HEK293 (cell line): ENCODE measurements around the gene OPCML.

Experiments
- CTCF ChIA-PET: fragments of 350-600 bp; formaldehyde crosslinking; extraction: SDS; loops from one replicate; lab custom pipeline; 2021; ENCODE audit warnings: antibody characterized with exemption; lab: Yijun Ruan, JAX
- POLR2A ChIA-PET: fragments of 300-600 bp; formaldehyde crosslinking; extraction: SDS; loops from one replicate; lab custom pipeline; 2020; ENCODE audit warnings: antibody characterized with exemption, inconsistent platforms; lab: Yijun Ruan, JAX
- H3K27ac ChIP-seq: fragments of 200-500 bp; sonication (Bioruptor generic); 2 replicates; pipeline ENCODE4 v1.5.1; 2014; ENCODE audit warnings: low read depth, low read length, control low read depth, inconsistent platforms; ENCODE audit errors: extremely low read depth
- H3K36me3 ChIP-seq, 2 experiments: fragments of 200-500 bp in 1 of 2; sonication (Bioruptor generic) in 1 of 2; 1 replicate in 1 of 2; 2 replicates in 1 of 2; pipeline ENCODE4 v1.5.1; 2014 to 2017; ENCODE audit warnings: inconsistent platforms in 2 of 2, low read length in 2 of 2; ENCODE audit not compliant: control insufficient read depth in 2 of 2, insufficient read depth in 1 of 2
- H3K4me1 ChIP-seq: fragments of 200-500 bp; sonication (Bioruptor generic); 2 replicates; pipeline ENCODE4 v1.5.1; 2014; ENCODE audit warnings: mild to moderate bottlenecking, low read length, inconsistent platforms; ENCODE audit not compliant: control insufficient read depth, insufficient read depth
- H3K4me3 ChIP-seq: 2 replicates; pipeline ENCODE4 v1.5.1; 2011; ENCODE audit warnings: low read depth, mild to moderate bottlenecking, control low read depth, low read length, moderate library complexity
- H3K9me3 ChIP-seq: fragments of 200-500 bp; sonication (Bioruptor generic); 2 replicates; pipeline ENCODE4 v1.5.1; 2014; ENCODE audit warnings: low read depth, low read length, inconsistent platforms; ENCODE audit not compliant: control insufficient read depth, insufficient read depth
- BCL6B ChIP-seq: fragments of 450-650 bp; formaldehyde crosslinking; IDR thresholded peaks from 2 replicates; pipeline ENCODE4 v1.5.1; 2017; ENCODE audit warnings: missing biosample characterization, missing genetic modification characterization
- GLI4 ChIP-seq: fragments of 450-650 bp; formaldehyde crosslinking; IDR thresholded peaks from 2 replicates; pipeline ENCODE4 v1.5.1; 2016; ENCODE audit warnings: missing biosample characterization, missing genetic modification characterization
- GLIS1 ChIP-seq: fragments of 450-650 bp; formaldehyde crosslinking; IDR thresholded peaks from 2 replicates; pipeline ENCODE4 v1.5.1; 2016; ENCODE audit warnings: missing biosample characterization, missing genetic modification characterization
- HOXD13 ChIP-seq: sonication (generic); formaldehyde crosslinking; IDR thresholded peaks from 2 replicates; pipeline ENCODE4 v1.8.0; 2022; ENCODE audit warnings: missing genetic modification reagents, borderline replicate concordance
- PATZ1 ChIP-seq: fragments of 450-650 bp; formaldehyde crosslinking; IDR thresholded peaks from 2 replicates; pipeline ENCODE4 v1.5.1; 2016; ENCODE audit warnings: missing biosample characterization, missing genetic modification characterization
- TSHZ1 ChIP-seq: fragments of 450-650 bp; formaldehyde crosslinking; IDR thresholded peaks from 2 replicates; pipeline ENCODE4 v1.5.1; 2016; ENCODE audit warnings: missing biosample characterization, missing genetic modification characterization, borderline replicate concordance
- ZBTB10 ChIP-seq: fragments of 450-650 bp; formaldehyde crosslinking; IDR thresholded peaks from 2 replicates; pipeline ENCODE4 v1.5.1; 2016; ENCODE audit warnings: missing biosample characterization, missing genetic modification characterization
- ZNF132 ChIP-seq: fragments of 450-650 bp; formaldehyde crosslinking; IDR thresholded peaks from 2 replicates; pipeline ENCODE4 v1.5.1; 2017; ENCODE audit warnings: missing biosample characterization, missing genetic modification characterization, borderline replicate concordance
- ZNF18 ChIP-seq: fragments of 450-650 bp; formaldehyde crosslinking; IDR thresholded peaks from 2 replicates; pipeline ENCODE4 v1.5.1; 2016; ENCODE audit warnings: missing biosample characterization, missing genetic modification characterization
- ZNF223 ChIP-seq: fragments of 450-650 bp; formaldehyde crosslinking; IDR thresholded peaks from 2 replicates; pipeline ENCODE4 v1.5.1; 2016; ENCODE audit warnings: missing biosample characterization, missing genetic modification characterization
- ZNF335 ChIP-seq: fragments of 450-650 bp; formaldehyde crosslinking; conservative IDR thresholded peaks from 2 replicates; pipeline ENCODE4 v1.5.1; 2016; ENCODE audit warnings: missing biosample characterization, missing genetic modification characterization
- ZNF391 ChIP-seq: fragments of 450-650 bp; formaldehyde crosslinking; IDR thresholded peaks from 2 replicates; pipeline ENCODE4 v1.5.1; 2016; ENCODE audit warnings: low read depth, missing biosample characterization, missing genetic modification characterization, borderline replicate concordance
- ZNF426 ChIP-seq: fragments of 450-650 bp; formaldehyde crosslinking; IDR thresholded peaks from 2 replicates; pipeline ENCODE4 v1.5.1; 2017; ENCODE audit warnings: missing biosample characterization, missing genetic modification characterization, mild to moderate bottlenecking, inconsistent platforms, moderate library complexity
- ZNF48 ChIP-seq: fragments of 450-650 bp; formaldehyde crosslinking; IDR thresholded peaks from 2 replicates; pipeline ENCODE4 v1.5.1; 2016; ENCODE audit warnings: missing biosample characterization, missing genetic modification characterization
- ZNF596 ChIP-seq: fragments of 450-650 bp; IDR thresholded peaks from 2 replicates; pipeline ENCODE4 v1.5.0; 2018; ENCODE audit warnings: missing biosample characterization, mild to moderate bottlenecking, missing genetic modification characterization, moderate library complexity
- ZNF600 ChIP-seq: fragments of 450-650 bp; formaldehyde crosslinking; IDR thresholded peaks from 2 replicates; pipeline ENCODE4 v1.5.1; 2016; ENCODE audit warnings: missing biosample characterization, missing genetic modification characterization
- ZNF658 ChIP-seq: fragments of 450-650 bp; formaldehyde crosslinking; IDR thresholded peaks from 2 replicates; pipeline ENCODE4; 2016; ENCODE audit warnings: missing biosample characterization, missing genetic modification characterization
- ZNF670 ChIP-seq: fragments of 450-650 bp; formaldehyde crosslinking; IDR thresholded peaks from 2 replicates; pipeline ENCODE4 v1.5.1; 2016; ENCODE audit warnings: missing biosample characterization, missing genetic modification characterization, low read depth
- ZNF791 ChIP-seq: fragments of 450-650 bp; formaldehyde crosslinking; IDR thresholded peaks from 2 replicates; pipeline ENCODE4 v1.5.1; 2016; ENCODE audit warnings: missing biosample characterization, missing genetic modification characterization
- ZNF792 ChIP-seq: fragments of 450-650 bp; formaldehyde crosslinking; IDR thresholded peaks from 2 replicates; pipeline ENCODE4 v1.5.1; 2016; ENCODE audit warnings: missing biosample characterization, missing genetic modification characterization
- ZNF830 ChIP-seq: fragments of 450-650 bp; IDR thresholded peaks from 2 replicates; pipeline ENCODE4 v1.5.0; 2018; ENCODE audit warnings: missing biosample characterization, missing genetic modification characterization, low read depth, mild to moderate bottlenecking, moderate library complexity
- ZSCAN18 ChIP-seq: fragments of 450-650 bp; formaldehyde crosslinking; IDR thresholded peaks from 2 replicates; pipeline ENCODE4 v1.5.1; 2016; ENCODE audit warnings: missing biosample characterization, missing genetic modification characterization

Gene OPCML

GRCh38 chr11:133507185-133507584 lies 25.1 kb downstream of the OPCML start (continued):
- TF ChIP-seq HOXD13 (CRISPR knock-in tag): no peak
- no peak for TF ChIP-seq ZNF48 (tag by site-specific recombination)
- TF ChIP-seq ZNF791 (tag by site-specific recombination): no peak
- TF ChIP-seq TSHZ1: no peak
- TF ChIP-seq ZNF18: no peak
- TF ChIP-seq ZNF391 (tag by site-specific recombination): no peak

- TF ChIP-seq GLI4 (tag by site-specific recombination): no peak
- no peak for TF ChIP-seq ZNF426
- TF ChIP-seq BCL6B (tag by site-specific recombination): no peak
- TF ChIP-seq ZNF670 (tag by site-specific recombination): no peak
- TF ChIP-seq ZBTB10: no peak
- no peak for TF ChIP-seq ZSCAN18 (tag by site-specific recombination)
- no peak for TF ChIP-seq ZNF830 (tag by site-specific recombination)
- no peak for TF ChIP-seq ZNF600 (tag by site-specific recombination)
- TF ChIP-seq ZNF792 (tag by site-specific recombination): no peak
- TF ChIP-seq ZNF132: no peak
- TF ChIP-seq GLIS1 (tag by site-specific recombination): no peak
- no peak for TF ChIP-seq ZNF335 (tag by site-specific recombination)
- no peak for TF ChIP-seq ZNF223
- no peak for TF ChIP-seq PATZ1 (tag by site-specific recombination)
- no peak for TF ChIP-seq ZNF596 (tag by site-specific recombination)
- TF ChIP-seq ZNF658: no peak
- Histone ChIP-seq H3K36me3 (no peaks in the 10 kb centered on the region), H3K27ac (no peak overlapping the region), H3K4me1 (no peaks in the 10 kb centered on the region), H3K9me3 (no peaks in the 10 kb centered on the region), H3K4me3 (no peak overlapping the region)
- POLR2A ChIA-PET: no interaction called here
- CTCF ChIA-PET: no interaction called here
Observed at GRCh38 chr11:133506551-133507094, 25.7 kb downstream of the OPCML start.
